GM12875 (cell line): ENCODE results near the gene OSBPL1A.
"Not testable (repeated sequence)": the region's sequence is repeated elsewhere in the genome, so short reads cannot be mapped to it uniquely, and the experiment has no call there.

ENCODE experiments used
- H3K4me3 ChIP-seq: one replicate; pipeline ENCODE4 v1.5.1; 2011; ENCODE audit warnings: low read depth, low read length, control low read depth
- CTCF ChIP-seq: IDR thresholded peaks from 2 replicates; pipeline ENCODE4 v1.5.1; 2011; ENCODE audit warnings: low read depth, mild to moderate bottlenecking, control low read depth, inconsistent platforms, low read length, moderate library complexity, borderline replicate concordance; ENCODE audit not compliant: insufficient read depth

Gene OSBPL1A

GRCh38 chr18:24380163-24380747 lies 17.4 kb downstream of the OSBPL1A start:
- no peak for TF ChIP-seq CTCF

GRCh38 chr18:24378598-24378997 lies 19.0 kb downstream of the OSBPL1A start:
- no peak overlapping the region for H3K4me3 ChIP-seq
- TF ChIP-seq CTCF: no peak

More at GRCh38 chr18:24380163-24380747, 17.4 kb downstream of the OSBPL1A start:
- H3K4me3 ChIP-seq: no peak overlapping the region

GRCh38 chr18:24376531-24376930 lies 21.1 kb downstream of the OSBPL1A start:
- H3K4me3 ChIP-seq: not testable (repeated sequence)

DNA sequence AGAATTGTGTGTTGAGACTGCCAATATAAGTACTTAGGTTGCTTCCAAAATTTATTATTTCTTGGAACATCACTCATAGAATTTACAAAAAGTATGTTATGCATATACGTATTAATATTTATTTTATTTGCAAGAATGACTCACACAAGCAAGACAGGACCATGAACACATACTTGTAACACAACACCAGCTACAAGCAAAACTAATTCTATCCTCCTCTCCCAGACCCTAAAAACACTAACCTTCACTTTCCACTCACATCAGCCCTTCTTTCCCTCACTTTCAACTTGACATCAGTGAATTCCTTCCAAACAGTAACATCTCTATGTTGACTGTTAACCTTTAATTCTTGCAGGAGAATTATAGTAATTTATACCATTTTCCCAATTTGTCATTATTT lies 24.3 kb downstream of the OSBPL1A start:
- TF ChIP-seq CTCF: no peak
- H3K4me3 ChIP-seq: no peak overlapping the region

GRCh38 chr18:24372279-24372872 lies 25.2 kb downstream of the OSBPL1A start:
- no peak for TF ChIP-seq CTCF
- H3K4me3 ChIP-seq: no peak overlapping the region

- H3K4me3 ChIP-seq: no peak overlapping the region
- no peak for TF ChIP-seq CTCF
Observed at GRCh38 chr18:24370120-24370519, 27.5 kb downstream of the OSBPL1A start.

DNA sequence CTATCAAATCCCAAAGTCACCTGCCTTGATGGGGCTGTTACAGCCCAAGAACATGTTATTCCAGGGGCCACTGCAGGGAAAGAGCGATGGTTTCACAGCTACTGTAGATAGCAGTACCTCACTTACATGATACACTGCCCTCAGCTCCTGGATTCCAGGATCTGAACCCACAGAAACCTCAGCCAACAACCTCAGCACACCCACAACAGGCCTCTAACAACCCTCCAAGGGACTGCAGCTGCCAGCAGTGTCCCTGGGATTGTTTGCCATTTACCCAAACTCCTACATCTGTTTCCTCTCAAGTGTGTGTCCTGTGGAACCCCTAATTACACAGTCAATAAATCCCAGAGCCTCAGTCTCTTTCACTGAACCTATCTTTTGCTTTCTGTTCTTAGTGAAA lies 28.2 kb downstream of the OSBPL1A start:
- TF ChIP-seq CTCF: no peak
- H3K4me3 ChIP-seq: no peak overlapping the region

- H3K4me3 ChIP-seq: no peak overlapping the region
- no peak for TF ChIP-seq CTCF
Observed at GRCh38 chr18:24368749-24369148, 28.9 kb downstream of the OSBPL1A start.
